Stimulated activated CD8-positive, alpha-beta memory T cell treated with anti-CD3 and anti-CD28 coated beads, Interleukin-4, amount 100 ng/mL, for 48 hours (primary cell): ENCODE measurements around the gene GABRP.
"Not testable (repeated sequence)": the region's sequence is repeated elsewhere in the genome, so short reads cannot be mapped to it uniquely, and the experiment has no call there.

Experiments
- DNase-seq: peaks from one replicate; pipeline ENCODE4 v3.0.0-alpha.2; 2020

The GABRP gene, protein sequence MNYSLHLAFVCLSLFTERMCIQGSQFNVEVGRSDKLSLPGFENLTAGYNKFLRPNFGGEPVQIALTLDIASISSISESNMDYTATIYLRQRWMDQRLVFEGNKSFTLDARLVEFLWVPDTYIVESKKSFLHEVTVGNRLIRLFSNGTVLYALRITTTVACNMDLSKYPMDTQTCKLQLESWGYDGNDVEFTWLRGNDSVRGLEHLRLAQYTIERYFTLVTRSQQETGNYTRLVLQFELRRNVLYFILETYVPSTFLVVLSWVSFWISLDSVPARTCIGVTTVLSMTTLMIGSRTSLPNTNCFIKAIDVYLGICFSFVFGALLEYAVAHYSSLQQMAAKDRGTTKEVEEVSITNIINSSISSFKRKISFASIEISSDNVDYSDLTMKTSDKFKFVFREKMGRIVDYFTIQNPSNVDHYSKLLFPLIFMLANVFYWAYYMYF

DNA sequence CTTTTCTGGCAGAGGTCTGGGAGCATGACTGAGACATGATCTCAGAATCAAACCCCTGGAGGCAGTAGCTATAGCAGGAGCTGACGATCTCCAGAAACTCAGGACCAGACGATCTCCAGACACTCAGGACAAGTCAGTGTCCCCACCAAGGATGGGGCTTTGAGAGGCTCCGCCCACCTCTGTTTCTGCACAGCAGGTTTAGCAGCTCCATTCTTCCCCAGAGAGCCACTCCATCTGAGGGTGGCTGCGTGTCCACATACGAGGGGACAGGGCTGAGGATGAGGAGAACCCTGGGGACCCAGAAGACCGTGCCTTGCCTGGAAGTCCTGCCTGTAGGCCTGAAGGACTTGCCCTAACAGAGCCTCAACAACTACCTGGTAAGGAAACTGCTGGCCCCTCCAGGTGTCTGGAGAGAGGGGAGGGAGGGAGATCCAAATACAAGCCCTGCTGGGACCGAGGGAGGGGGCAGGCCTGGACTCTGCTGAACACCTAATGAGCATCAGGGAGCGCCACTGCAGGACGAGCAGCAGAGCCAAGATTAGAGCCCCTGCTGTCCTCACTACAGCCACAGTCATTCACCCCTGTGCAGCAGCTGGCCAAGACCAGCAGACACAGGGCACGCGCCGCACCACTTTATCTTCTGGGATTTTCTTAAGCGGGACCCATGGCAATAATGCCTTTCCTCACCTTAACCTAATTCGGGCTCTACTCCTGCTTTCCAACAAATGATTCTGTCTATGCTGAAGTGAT is at the start of gene GABRP:
Gene GABRP (plus strand): TSS at position 228 of the 750 bp plus-strand sequence. CDS start 4,891 bp downstream, outside the sequence.
- DNase-seq: no peak

DNA sequence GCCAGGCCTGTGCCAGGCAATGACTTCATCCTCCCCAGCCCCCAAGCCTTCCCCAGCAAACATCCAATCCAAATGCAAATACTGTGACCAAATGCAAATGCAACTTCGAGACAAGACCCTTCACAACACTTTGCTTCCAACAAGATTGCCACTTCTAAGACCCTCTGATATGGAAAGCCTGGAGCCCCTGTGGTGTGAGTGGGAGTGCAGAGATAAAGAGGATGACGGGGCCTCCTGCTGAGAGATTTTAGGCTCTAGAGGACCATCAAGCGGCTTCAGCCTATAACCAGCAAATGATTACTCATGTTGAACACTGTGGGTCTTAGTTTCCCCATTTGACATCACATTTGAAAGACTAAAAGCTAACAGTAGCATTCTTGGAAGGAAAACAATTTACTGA is 46.6 kb upstream of the GABRP start:
- no peak for DNase-seq

DNA sequence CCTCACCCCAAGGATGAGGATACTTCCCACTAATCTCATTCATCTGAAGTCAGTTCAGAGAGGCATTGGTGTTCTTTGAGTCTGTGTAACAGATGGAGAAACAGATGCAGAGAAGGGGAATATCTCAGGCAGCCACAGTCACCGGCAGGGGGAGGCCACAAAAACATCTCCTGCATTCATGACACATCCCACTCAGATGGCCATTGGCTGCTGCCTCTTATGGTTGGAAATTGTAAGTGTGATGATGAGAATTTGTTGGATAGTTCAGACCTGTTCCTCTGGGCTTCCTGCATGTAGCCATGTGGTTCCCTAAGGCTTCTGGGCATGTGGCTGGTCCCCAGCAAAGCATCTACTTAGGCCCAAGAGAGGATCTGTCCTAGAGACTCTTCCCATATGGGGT is 45.9 kb upstream of the GABRP start:
- no peak for DNase-seq

DNA sequence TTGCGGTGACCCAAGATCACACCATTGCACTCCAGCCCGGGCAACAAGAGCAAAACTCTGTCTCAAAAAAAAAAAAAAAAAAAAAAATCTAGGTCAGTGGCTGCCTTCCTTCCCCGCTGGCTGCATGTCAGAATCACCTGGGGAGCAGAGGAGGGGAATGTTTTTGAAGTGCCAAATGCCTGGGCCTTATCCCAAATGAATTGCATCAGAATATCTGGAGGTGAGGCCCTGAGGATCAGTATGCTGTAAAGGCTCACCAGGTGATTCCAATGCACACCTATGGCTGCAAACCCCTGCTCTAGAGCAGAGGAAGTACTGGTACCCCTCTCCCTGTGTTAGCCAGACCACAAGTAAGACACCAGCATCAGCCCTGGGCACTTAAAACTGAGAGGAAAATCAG is 44.7 kb upstream of the GABRP start:
- no peak for DNase-seq

DNA sequence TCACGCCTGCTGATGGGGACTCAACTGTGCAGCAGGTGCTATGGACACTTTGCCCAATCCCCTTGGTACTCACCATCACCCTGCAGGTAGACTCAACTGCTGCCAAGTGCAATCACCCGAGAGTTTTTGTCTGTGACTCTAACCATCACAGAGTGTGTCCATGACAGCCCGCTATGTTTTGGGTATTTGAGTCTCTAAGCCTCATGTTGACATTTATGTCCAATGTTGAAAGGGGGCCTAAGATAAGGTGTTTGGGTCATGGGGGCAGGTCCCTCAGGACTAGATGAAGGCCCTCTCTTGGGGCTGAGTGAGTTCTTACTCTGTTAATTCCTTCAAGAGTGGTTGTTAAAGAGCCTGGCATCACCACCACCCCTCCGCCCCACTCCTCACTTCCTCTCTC is 44.1 kb upstream of the GABRP start:
- no peak for DNase-seq

DNA sequence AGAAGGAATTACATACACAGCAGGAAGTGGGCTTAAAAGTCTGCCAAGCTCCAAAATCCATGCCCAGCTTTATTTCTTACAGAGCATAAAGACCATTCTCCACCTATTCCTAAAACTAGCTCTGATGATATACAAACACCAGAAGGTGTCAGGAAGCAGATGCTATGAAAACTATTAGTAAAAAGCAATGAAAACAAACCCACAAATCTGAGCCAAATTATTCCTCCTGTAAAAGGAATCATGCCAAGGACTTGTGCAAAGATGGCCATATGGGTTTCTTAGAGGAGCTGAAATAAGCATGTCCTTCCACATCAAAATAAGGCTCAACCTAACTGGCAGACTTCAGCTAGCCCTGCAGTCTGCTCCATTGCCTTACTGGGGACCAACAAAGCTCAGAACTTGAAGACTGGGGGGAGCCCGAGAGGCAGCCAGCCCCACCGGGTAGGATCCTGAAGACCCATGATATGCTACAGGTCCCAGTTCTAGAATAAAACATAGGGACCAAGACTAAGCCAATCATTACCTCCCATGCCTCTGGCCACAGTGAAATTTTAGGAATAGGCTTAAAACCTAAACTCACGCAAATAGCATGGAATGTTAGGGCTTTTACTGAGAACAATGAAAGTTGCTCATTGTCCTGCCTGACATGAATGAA is 42.8 kb upstream of the GABRP start:
- no peak for DNase-seq

DNA sequence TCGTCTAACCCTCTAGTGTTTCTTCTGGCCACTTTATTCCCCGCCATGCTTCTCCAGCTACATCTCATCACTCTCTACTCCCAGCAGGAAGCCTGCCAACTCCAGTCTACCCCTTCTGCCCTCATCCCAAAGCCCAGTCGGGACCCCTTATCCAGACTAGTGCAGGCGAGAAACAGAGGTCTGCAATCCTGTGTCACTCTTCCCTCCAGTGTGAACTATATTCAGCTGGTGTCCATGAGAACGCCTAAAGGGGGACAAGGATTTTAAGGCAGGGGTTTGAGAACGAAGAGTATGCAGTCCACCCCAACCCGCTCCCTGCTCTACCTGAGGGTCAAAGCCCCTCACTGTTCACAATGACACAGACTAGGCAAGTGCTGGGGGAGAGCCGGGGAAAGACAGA is 41.7 kb upstream of the GABRP start:
- no peak for DNase-seq

DNA sequence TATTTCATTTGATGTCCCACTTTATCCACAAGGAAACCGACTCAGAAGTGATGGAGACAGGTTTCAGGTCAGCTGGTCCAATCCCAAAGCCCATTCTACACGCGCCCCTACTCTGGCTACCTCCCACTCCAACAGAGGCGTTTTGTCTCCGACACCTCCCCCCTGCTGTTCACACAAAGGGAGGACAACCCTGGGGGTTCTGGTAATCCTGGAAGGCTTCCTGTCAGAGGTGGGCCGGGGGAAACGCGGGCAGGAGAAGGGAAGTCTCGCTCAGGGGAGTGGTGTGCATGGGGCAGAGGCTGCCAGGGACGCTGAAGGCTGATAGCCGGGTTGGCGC is 39.7 kb upstream of the GABRP start:
- no peak for DNase-seq

DNA sequence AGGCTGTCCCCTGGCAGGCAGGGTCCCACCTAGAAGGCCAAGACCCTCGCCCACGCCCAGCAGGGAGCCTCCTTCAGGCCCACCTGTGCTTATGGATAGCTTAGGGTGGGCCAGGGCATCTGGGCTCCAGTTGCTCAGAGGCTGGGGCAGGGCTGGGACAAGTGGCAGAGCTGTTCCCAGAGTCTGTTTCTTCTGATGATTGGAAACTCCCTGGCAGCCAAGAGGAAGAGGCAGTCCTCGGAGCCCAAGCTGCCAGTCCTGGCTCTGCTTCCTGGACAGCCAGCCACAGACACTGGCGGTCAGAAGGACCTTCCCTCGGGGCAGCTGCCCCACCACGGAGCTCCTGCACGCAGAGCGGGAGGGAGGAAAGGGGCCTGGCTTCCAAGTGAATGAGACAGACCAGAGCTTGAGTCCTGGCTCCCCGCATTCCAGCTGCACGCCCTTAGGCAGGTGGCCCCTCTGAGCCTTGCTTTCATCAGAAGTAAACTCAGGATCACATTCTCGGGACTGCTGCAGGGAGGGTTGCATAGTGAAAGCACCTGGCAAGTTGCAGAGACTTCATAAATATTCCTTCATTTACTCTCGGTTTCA is 37.9 kb upstream of the GABRP start:
- DNase-seq: no peak

DNA sequence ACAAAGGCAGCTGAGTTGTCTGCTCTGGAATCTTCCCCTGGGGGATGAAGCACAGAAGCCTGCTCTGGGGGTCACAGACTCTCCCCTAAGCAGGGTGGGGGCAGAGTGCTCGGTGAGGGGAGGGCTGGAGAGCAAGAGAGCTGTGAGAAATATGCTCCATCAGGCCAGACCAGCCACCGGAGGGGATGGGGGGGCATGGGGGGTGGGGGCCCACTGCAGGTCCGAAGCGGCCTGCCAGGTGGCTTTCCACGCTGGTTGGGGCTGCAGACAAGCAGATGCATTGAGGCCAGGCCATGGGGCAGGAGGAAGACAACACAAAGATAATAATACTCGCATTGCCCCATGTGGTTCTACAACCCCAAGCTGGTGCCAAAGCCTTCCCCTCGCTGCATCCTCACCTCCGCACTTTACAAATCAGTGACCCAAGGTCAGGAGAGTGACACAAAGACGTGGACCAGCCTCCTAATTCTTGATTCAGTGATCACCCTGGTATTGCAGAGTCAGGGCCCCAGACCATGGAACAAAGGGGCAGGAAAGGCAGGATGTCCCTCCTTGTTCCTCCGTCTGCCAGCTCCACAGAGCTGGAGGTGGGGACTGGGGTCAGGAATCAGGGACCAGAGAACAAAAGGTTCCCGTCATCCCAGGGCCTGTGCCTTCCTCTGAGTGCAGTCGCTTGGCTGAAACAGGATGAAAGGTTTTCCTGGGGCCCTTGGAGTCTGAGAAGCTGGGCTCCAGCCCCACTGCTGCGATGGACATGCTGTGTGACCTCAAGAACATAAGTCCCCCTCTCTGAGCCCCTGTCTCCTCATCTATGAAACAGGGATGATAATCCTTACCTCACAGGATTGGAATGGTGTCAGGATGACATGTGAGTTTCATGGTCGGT is 37.2 kb upstream of the GABRP start:
- no peak for DNase-seq

DNA sequence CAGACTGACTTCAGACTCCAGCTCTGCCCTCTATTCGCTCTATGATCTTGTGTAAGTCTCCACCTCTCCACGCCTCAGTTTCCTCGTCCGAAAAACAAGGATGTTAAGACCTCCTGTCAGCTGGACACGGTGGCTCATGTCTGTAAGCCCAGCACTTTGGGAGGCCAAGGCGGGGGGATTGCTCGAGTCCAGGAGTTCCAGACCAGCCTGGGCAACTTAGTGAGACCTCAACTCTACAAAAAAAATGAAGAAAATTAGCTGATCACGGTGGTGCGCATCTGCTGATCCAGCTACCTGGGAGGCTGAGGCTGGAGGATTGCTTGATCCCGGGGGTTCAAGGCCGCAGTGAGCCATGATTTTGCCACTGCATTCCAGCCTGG is 36.6 kb upstream of the GABRP start:
- no peak for DNase-seq

DNA sequence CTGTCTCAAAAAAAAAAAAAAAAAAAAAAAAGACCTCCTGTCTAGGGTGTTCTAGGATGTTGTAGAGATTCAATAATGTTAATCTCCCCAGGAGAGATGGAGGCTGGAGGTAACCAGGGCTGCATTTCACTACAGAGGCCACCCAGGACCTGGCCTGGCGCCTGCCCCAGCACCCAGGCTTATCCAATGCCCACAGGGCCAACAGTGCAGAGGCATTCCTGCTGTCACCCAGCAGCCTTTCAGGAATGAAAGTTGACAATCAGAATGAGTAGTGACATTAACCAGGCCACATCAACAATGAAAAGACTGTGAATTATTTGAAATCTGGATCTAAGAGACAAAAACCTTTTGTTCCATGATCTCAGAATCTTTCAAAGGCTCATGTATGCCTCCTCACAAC is 36.2 kb upstream of the GABRP start:
- no peak for DNase-seq

DNA sequence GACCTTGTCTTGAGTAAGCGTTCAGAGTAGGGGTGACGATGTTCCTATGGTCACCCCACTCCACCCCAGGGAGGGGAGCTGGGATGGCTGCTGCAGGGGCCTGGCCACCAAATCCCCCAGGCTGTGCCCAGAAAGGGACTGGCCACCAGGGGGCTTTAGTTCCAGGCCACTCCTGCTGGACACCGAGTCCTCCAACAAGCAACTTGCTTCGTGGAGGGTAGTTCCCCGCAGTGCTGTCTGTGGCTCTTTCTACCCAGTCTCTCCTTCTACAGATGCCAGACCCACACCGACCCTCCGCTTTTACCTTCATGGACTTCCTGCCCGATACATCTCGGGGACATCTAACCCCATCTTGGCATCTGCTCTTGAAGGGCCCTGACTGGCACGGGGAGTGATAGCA is 35.7 kb upstream of the GABRP start:
- no peak for DNase-seq

DNA sequence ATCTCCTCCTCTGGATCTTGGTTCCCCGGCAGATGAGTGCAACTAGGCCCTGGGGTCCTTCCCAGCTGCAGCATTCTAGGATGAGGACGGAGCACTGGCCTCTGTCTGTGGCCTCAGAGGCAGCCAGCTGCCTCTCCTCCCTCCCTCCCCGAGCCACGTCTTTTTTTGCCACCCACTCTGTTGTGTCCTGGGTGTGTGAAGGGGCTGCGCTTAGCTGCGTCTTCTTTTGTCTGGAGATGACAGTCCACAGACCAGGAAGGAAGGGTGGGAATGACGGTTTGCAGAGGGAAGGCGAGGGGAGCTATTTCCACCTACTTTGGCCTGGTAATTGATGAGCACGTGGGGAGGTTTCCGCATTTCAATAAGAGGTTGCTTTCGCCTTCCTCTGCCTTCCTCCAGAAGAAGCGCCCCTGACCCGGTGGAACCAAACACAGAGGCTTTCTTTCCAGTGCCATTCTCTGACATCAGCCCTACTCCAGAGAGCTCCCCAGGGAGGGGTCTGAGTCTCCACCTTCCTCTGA is 34.5 kb upstream of the GABRP start:
- DNase-seq: no peak

DNA sequence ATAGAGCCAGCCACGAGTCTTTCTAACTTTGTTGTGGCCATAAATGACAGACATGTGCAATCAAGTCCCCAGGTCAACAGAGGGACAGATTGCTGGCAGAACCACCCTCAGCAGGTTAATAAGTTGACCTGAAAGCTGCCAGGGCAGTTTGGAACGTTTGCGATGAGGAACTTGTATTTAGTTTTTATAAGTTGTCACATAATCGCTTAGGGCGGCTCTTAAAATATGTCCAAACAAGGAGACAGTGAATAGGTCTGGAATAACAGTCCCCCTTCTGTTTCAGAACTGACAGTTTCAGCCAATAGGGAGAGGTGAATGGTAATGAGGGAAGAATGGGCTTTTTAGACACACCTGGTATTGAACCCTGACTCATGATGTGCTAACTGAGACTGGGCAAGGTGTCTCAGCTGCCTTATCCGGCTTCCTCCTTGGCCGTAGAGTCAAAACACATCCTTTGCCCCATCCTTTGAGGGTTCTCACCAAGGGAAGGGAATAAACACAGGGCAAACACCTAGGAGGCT is 33.6 kb upstream of the GABRP start:
- DNase-seq: no peak

DNA sequence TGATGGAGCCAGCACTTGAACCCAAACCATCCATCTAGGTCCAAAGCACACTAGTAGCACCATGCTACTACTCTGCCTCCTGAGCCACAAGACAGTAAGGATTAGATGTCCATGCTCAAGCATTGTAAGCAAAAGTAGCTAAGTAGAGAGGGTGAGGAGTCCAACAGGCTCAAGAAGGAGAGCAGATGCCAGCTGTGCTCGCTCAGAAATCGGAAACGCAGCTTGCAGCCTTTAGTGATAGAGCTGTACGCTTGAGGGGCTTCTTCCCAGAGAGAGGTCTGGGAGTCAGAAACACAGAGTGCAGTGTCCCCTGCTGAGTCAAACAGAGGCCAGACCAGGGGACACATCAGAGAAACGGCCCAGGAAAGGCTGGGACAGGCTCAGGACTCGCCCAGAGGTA is 32.7 kb upstream of the GABRP start:
- DNase-seq: no peak

DNA sequence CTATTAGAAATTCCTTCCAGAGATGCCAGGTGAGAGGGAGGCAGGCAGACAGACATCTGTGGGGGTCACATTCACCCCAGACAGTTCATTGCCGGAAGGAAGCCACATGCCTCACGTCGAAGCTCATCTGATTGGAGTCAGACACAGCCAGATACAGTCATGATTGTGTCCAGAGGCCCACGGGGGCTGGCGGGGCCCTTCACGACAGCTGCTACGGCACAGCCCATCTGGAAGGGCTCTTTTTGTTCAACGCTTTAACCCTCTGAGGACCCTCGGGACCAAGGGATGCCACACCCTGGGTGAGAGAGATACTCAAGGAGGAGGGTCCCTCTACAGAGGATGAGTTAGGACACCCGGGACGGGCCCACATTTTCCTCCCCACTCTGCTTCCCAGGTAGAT is 31.9 kb upstream of the GABRP start:
- no peak for DNase-seq

DNA sequence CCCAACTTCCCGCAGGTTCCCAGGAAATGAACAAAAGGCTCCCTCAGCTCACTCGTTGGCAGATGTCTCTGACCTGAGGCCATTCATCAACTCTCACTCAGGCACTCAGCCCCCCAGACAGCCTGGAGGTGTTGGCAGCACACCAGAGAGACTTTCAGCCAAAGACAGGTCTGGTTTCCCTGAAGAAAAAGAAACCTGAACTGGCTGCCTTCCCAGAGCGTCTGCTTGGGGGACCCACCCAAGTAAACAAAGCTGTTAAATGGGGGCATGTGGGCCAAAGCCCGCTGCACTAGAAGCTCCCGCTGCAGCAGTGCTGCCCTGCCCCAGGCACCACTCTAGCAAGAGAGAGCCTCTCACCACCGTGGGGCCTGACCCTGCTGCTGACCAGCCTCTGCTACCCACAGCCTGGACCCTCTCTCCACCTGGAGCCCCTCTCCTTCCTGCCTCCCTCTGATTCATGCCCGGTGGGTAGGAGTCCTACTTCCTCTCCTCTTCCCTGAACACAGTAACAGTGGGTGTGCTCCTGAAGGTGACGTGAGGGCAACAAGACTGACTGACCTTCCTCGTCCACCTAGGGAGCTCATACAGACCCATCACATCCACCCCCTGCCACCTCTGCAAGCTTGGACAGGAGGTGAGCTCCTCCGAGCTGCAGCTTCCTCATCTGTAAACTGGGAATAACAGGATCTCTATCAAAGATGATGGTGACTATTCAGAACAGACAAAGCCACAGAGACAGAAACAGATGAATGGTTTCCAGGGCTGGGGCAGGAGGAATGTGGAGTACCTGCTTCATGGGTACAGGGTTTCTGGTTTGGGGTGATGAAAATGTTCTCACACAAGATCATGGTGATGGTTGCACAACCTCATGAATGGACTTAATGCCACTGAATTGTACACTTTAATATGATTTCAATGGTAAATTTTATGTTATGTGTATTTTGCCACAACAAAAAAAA is 31.0 kb upstream of the GABRP start:
- DNase-seq: no peak

DNA sequence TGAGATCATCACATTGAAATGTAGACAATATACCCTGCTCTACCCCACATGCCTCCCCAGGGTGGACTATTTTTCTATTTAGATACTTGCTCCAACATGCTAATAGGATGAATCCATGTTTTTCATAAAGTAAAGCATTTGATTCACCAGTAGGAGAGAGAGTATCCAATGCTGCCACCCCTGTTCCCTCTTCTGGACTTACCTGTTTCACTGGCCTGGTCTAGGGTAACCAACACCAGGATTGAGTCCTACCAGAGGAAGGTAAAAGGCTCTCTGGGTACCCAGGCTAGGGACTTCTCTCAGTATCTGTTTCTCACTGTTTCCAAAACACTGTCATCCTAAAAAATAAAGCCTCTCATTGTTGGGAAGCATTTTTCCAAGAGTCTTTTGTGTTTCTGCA is 30.2 kb upstream of the GABRP start:
- DNase-seq: no peak

DNA sequence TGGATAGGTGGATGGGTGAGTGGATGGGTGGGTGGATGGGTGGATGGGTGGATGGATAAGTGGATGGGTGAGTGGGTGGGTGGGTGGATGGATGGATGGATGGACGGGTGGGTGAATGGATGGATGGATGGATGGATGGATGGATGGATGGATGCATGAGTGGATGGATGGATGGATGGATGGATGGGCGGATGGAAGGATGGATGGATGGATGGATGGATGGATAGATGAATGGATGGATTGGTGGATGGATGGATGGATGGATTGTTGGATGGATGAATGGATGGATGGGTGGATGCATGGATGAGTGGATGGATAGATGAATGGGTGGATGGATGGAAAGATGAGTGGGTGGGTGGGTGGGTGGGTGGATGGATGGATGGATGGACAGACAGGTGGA is 29.0 kb upstream of the GABRP start:
- not testable (repeated sequence) for DNase-seq
